Measurements from ENCODE around the gene CUX1.

The CUX1 gene

DNA sequence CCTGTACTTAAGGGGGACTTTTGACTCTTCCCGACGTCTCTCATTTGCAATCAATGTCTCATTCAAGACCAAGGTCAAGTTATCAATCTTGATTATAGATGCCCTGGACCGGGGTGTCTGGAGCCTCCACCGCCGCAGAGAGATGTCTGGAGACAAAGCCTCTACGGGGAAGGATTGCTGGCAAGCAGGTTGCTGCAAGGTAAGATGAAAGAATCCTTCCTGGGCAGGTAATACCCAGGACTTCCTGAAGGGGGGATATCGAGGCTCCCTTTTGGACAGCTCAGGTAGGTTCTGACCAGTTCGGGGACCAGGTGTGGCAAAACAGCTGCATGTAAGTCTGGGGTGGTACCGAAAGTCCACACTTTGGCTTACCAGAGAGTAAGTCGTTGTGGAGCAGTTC is 12.5 kb upstream of the CUX1 start:
- no peak for DNase-seq
- Mint-ChIP-seq H3K27me3 (ENCODE audit: low read depth, poor library complexity) (peaks cover 30% of the 10 kb centered on the region), H3K27ac (peak overlapping the region; percentile 16), H3K4me3 (peak overlapping the region; percentile 38), H3K9me3 (no peaks in the 10 kb centered on the region), H3K4me1 (peaks cover 42% of the 10 kb centered on the region), H3K36me3 (ENCODE audit: low read depth) (no peaks in the 10 kb centered on the region)
- TF ChIP-seq, protein P1, sequence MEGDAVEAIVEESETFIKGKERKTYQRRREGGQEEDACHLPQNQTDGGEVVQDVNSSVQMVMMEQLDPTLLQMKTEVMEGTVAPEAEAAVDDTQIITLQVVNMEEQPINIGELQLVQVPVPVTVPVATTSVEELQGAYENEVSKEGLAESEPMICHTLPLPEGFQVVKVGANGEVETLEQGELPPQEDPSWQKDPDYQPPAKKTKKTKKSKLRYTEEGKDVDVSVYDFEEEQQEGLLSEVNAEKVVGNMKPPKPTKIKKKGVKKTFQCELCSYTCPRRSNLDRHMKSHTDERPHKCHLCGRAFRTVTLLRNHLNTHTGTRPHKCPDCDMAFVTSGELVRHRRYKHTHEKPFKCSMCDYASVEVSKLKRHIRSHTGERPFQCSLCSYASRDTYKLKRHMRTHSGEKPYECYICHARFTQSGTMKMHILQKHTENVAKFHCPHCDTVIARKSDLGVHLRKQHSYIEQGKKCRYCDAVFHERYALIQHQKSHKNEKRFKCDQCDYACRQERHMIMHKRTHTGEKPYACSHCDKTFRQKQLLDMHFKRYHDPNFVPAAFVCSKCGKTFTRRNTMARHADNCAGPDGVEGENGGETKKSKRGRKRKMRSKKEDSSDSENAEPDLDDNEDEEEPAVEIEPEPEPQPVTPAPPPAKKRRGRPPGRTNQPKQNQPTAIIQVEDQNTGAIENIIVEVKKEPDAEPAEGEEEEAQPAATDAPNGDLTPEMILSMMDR (IDR thresholded peaks at IDR 0.05): peak; percentile 37

DNA sequence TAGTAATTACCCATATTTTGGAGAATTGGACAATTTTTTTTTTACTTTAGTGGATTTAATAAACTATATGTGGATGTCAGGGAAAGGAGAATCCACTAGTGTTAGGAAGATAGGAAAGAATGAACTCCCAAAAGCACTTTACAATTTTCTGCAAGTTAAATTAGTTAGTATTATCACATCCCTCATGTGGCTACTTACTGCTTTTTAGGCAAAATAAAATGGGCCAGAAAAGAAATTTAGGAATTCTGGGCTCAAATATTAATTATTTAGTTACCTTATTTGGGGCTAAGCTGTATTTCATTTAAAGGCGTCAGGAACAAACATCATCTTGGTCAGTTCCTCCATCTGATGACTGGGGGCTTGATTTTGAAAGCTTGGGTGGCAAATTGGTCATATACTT is 4.8 kb upstream of the CUX1 start:
- Mint-ChIP-seq H3K9me3 (no peaks in the 10 kb centered on the region), H3K4me1 (peaks cover 32% of the 10 kb centered on the region), H3K27me3 (ENCODE audit: low read depth, poor library complexity) (peaks cover 4% of the 10 kb centered on the region), H3K27ac (no peak overlapping the region), H3K36me3 (ENCODE audit: low read depth) (no peaks in the 10 kb centered on the region), H3K4me3 (no peak overlapping the region)
- DNase-seq: no peak
- TF ChIP-seq, protein P1 (IDR thresholded peaks at IDR 0.05): no peak

DNA sequence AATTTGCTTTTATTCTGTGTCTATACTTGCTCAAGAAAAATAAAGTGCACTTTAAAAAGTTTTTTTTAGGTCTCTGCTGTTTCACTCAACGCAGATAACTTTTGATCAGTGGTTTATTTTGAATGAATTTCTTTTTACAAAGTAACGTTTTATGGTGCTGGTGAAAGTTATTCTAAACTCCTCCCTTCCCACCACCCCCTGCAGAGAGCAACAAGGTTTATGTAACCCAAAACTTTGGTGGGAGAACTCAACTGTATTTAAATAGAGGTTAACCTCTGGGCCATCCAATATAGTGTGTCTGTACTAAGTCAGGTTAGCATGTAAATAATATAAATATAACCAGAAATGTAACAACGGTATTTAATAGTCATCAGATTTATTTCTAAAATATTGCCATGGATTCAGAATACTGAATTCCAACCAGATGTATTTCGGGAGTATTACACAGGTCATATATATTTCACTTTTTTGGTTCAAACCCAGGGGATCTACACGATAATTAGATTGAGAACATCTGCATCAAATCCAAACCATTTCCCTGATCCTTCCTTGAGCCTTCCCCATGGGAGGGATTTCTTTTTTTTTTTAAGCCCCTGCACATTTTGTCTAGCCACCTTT is 3.9 kb upstream of the CUX1 start:
- H3K4me3 Mint-ChIP-seq: peak overlapping the region; percentile 66

DNA sequence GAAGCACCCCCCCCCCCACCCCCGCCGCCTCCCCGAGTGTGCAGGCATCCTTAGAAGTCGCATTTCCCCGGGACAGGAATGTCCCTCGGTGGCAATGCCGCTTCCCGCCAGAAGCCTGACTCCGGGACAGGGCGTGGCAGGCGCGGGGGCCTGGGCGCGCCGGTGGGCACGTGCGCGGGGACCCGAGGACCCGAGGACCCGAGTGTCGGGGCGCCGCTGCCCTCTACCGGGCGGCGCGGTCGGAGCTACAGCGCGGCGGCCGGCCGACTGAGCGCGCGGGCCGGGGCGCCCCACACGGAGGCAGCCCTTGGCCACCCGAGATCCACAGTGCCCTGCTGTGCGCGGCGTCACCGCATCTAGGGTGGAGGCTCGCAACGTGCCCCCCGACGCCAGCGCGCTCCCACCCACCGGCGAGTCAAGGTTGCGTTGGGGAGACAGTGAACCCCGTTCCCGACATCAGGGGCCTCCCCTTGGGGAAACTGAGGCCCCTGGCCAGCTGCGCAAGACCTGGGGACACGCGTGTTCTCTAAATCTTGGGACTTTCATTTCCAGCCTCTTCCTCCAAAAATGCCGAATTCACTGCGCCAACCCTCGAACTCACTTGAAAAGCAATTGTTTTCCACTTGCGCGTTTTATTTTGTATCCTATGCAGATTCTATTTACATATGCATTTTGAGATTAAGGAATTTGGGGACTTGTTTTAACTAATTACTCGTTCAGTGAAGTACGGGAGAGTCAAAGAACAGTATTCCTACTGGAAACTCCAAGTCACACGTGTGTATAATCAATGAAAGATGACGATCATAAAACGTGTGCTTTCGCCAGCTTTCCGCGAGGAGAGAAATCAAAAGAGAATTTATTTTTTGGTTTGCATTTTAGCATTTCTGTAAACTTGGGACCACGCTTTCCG is 3.1 kb upstream of the CUX1 start:
- TF ChIP-seq, protein P1 (IDR thresholded peaks at IDR 0.05): no peak
- Mint-ChIP-seq H3K36me3 (ENCODE audit: low read depth) (no peaks in the 10 kb centered on the region), H3K4me1 (peaks cover 44% of the 10 kb centered on the region), H3K4me3 (peak overlapping the region; percentile 84), H3K9me3 (no peaks in the 10 kb centered on the region), H3K27ac (no peak overlapping the region), H3K27me3 (ENCODE audit: low read depth, poor library complexity) (peaks cover 4% of the 10 kb centered on the region)
- peak; percentile 76 for DNase-seq

More for the DNA sequence above, 3.9 kb upstream of the CUX1 start:
- DNase-seq: no peak
- H3K9me3 Mint-ChIP-seq: no peaks in the 10 kb centered on the region
- H3K27me3 Mint-ChIP-seq (ENCODE audit: low read depth, poor library complexity): peaks cover 4% of the 10 kb centered on the region
- TF ChIP-seq, protein P1 (IDR thresholded peaks at IDR 0.05): no peak
- H3K4me1 Mint-ChIP-seq: peaks cover 41% of the 10 kb centered on the region
- H3K27ac Mint-ChIP-seq: no peak overlapping the region
- H3K36me3 Mint-ChIP-seq (ENCODE audit: low read depth): no peaks in the 10 kb centered on the region

DNA sequence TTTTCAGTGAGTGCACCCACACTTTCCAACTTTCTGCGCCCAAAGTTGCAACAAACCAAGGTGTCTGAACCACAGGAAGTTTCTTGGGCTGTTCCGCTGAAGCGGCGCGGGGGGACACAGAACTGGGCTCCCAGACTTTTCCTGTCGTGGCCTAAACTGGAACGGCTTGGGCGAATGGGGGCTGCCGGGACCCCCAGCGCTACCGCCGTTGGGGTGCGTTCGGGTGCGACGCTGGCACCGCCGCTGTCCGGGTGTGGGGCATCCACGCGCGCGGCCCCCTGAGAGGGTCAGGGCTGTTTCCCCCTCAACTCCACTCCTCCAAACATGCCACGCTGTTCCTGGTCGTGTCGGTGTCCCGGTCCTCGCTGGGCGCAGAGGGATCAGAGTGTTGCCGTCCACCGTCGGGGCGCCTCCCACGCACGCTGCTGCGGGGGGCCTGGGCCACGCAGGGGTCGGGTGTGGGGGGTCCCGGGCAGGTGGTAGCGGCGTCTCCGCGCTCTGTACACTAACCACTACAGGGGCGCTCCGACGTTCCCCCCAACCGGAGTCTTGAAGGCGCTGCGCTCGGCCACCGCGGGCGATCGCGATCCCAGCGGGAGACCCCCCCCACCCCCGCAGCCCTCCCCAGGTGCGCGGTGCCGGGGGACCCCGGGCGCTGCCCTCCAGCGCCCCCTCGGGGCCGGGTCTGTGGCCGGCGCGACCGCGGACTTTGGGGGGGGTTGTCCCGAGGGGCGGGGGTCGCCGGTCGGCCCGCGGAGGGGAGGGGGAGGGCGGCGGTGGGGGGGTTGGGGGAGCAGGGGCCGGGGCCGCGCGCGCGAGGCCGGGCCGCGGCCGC is 2.2 kb upstream of the CUX1 start:
- peak; percentile 72 for DNase-seq
- Mint-ChIP-seq H3K4me1 (peaks cover 53% of the 10 kb centered on the region), H3K9me3 (no peaks in the 10 kb centered on the region), H3K36me3 (ENCODE audit: low read depth) (no peaks in the 10 kb centered on the region), H3K4me3 (peak overlapping the region; percentile 84), H3K27me3 (ENCODE audit: low read depth, poor library complexity) (peaks cover 4% of the 10 kb centered on the region), H3K27ac (no peak overlapping the region)
- TF ChIP-seq, protein P1 (IDR thresholded peaks at IDR 0.05): peak; percentile 30
